Measurements from ENCODE around the gene VPS37C. TPM values are rescaled to one million over a fixed set of nuclear protein-coding genes. Genes with fewer than 3 reads are reported as not detected.

Gene VPS37C
- total and polyA plus RNA-seq, 3 experiments from 2014 or later: 1.3 to 10.3 (median 8.4) TPM

DNA sequence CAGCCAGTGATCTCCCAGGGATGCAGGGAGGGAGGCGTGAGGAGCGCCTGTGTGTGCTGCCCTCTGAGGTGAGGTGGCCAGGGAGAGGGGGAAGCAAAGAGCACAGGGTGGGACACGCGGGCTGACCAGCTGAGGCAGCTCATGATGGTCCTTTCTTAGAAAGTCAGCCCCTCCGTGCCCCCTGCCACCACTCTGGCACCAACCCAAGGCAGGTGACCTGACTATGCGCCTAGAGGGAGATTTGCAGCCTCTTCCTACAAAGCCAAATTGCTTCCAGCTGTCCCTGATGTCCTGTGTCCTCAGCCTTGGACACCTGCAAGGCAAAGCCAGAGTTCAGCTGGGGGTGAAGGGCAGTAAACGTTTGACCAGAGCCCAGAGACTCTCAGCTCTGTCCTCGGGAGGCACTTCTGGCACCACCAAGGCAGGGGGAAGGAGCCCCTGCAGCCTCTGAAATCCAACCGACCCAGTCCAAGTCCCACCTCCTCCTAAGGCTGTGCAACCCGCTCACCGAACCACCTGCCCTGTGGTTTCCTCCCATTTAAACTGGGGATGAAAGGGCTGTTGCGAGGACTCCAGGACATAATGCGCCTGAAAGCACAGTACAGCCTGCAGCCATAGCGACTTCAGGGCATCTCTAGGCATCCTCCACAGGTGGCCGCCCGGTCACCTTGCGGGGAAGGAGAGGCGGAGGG is 32.1 kb downstream of the VPS37C start:
- Mint-ChIP-seq H3K9me3 (no peaks in the 10 kb centered on the region), H3K27ac (peak overlapping the region in 6 of 8 donors; percentile 36 to 87 (median 68)), H3K4me1 (peaks cover 6 to 27% (median 11%) of the 10 kb centered on the region in 3 donors), H3K36me3 (peaks cover 0 to 52% (median 11%) of the 10 kb centered on the region in 3 donors), H3K27me3 (no peaks in the 10 kb centered on the region), H3K4me3 (peak overlapping the region in 1 of 7 donors; percentile 51)
- ChIA-PET CTCF (interaction anchor here (0.8 to 2.5 kb wide), 29 partner anchors 9 to 298 kb away, joined by 3 to 18 read pairs (median 4); no protein-coding TSS in a partner anchor), POLR2A (interaction anchor here (0.6 to 1.8 kb wide), 6 partner anchors 18 to 162 kb away, joined by 3 to 12 read pairs (median 4); no protein-coding TSS in a partner anchor)
- Histone ChIP-seq H3K27ac (ENCODE audit: low read depth, low read length) (no peak overlapping the region), H3K4me3 (ENCODE audit: low read length) (no peak overlapping the region), H3K4me1 (ENCODE audit: insufficient read depth, low read length) (peaks cover 19% of the 10 kb centered on the region), H3K9me3 (ENCODE audit: low read length) (no peaks in the 10 kb centered on the region), H3K27me3 (ENCODE audit: insufficient read depth, low read length, poor library complexity, severe bottlenecking) (no peaks in the 10 kb centered on the region), H3K36me3 (ENCODE audit: insufficient read depth, low read length) (peaks cover 29% of the 10 kb centered on the region)
- DNase-seq: no peak

DNA sequence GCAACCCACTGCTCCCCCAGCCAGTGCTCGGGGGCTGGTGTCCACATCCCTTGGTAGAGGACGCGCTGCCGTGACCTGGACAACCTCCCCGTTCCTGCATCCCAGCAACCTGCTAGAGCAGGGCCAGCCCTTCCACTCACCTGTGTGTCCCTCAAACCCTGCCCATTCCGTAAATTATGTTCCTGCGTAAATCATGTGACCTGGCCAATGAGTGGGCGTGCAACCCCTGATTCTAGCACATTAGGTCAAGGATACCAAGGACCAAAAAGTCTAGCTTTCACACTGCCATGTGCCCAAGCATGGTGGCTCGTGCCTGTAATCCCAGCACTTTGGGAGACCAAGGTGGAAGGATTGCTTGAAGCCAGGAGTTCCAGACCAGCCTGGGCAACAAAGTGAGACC is 33.2 kb downstream of the VPS37C start:
- Mint-ChIP-seq H3K36me3 (peaks cover 0 to 58% (median 13%) of the 10 kb centered on the region in 3 donors), H3K9me3 (no peaks in the 10 kb centered on the region), H3K27me3 (no peaks in the 10 kb centered on the region), H3K27ac (peak overlapping the region in 5 of 8 donors; percentile 1 to 63 (median 36)), H3K4me3 (no peak overlapping the region), H3K4me1 (peaks cover 11 to 38% (median 11%) of the 10 kb centered on the region in 3 donors)
- Histone ChIP-seq H3K4me1 (ENCODE audit: insufficient read depth, low read length) (peaks cover 19% of the 10 kb centered on the region), H3K4me3 (ENCODE audit: low read length) (no peak overlapping the region), H3K36me3 (ENCODE audit: insufficient read depth, low read length) (peaks cover 38% of the 10 kb centered on the region), H3K9me3 (ENCODE audit: low read length) (no peaks in the 10 kb centered on the region), H3K27me3 (ENCODE audit: insufficient read depth, low read length, poor library complexity, severe bottlenecking) (no peaks in the 10 kb centered on the region), H3K27ac (ENCODE audit: low read depth, low read length) (no peak overlapping the region)
- ChIA-PET POLR2A (interaction anchor here (0.7 to 1.4 kb wide), 2 partner anchors 17 to 38 kb away, joined by 4 read pairs; no protein-coding TSS in a partner anchor), CTCF (interaction anchor here (0.7 to 2.2 kb wide), 12 partner anchors 8 to 213 kb away, joined by 3 to 18 read pairs (median 6); no protein-coding TSS in a partner anchor)
- no peak for DNase-seq

- H3K4me1 ChIP-seq (ENCODE audit: insufficient read depth, low read length): peaks cover 23% of the 10 kb centered on the region
- no peak overlapping the region for H3K4me3 ChIP-seq (ENCODE audit: low read length)
- peaks cover 42% of the 10 kb centered on the region for H3K36me3 ChIP-seq (ENCODE audit: insufficient read depth, low read length)
- ChIA-PET POLR2A (interaction anchor here (0.9 kb wide), 1 partner anchor 83 kb away, joined by 3 read pairs; no protein-coding TSS in a partner anchor), CTCF (interaction anchor here (0.8 to 1.5 kb wide), 2 partner anchors 14 to 161 kb away, joined by 3 to 4 read pairs; no protein-coding TSS in a partner anchor)
- H3K9me3 ChIP-seq (ENCODE audit: low read length): no peaks in the 10 kb centered on the region
- Mint-ChIP-seq H3K27me3 (no peaks in the 10 kb centered on the region), H3K4me1 (peaks cover 13 to 53% (median 22%) of the 10 kb centered on the region in 3 donors), H3K9me3 (no peaks in the 10 kb centered on the region), H3K4me3 (no peak overlapping the region), H3K36me3 (peaks cover 5 to 68% (median 20%) of the 10 kb centered on the region in 3 donors), H3K27ac (peak overlapping the region in 3 of 8 donors; percentile 17 to 68 (median 66))
- H3K27ac ChIP-seq (ENCODE audit: low read depth, low read length): no peak overlapping the region
- peak in 1 of 5 donors; percentile 40 for DNase-seq
- H3K27me3 ChIP-seq (ENCODE audit: insufficient read depth, low read length, poor library complexity, severe bottlenecking): no peaks in the 10 kb centered on the region
Observed at GRCh38 chr11:61126256-61126655, 35.0 kb downstream of the VPS37C start.

- Histone ChIP-seq H3K4me3 (ENCODE audit: low read length) (no peak overlapping the region), H3K36me3 (ENCODE audit: insufficient read depth, low read length) (peaks cover 46% of the 10 kb centered on the region), H3K27ac (ENCODE audit: low read depth, low read length) (no peak overlapping the region), H3K27me3 (ENCODE audit: insufficient read depth, low read length, poor library complexity, severe bottlenecking) (no peaks in the 10 kb centered on the region), H3K4me1 (ENCODE audit: insufficient read depth, low read length) (peaks cover 30% of the 10 kb centered on the region), H3K9me3 (ENCODE audit: low read length) (no peaks in the 10 kb centered on the region)
- POLR2A ChIA-PET: no interaction called here
- CTCF ChIA-PET: interaction anchor here (1.0 to 1.5 kb wide), 2 partner anchors 14 to 160 kb away, joined by 3 to 4 read pairs; no protein-coding TSS in a partner anchor
- Mint-ChIP-seq H3K27me3 (no peaks in the 10 kb centered on the region), H3K4me3 (no peak overlapping the region), H3K4me1 (peaks cover 21 to 60% (median 31%) of the 10 kb centered on the region in 3 donors), H3K9me3 (no peaks in the 10 kb centered on the region), H3K27ac (peak overlapping the region in 1 of 8 donors; percentile 37), H3K36me3 (peaks cover 5 to 76% (median 23%) of the 10 kb centered on the region in 3 donors)
- DNase-seq: no peak
Observed at GRCh38 chr11:61125310-61125684, 35.9 kb downstream of the VPS37C start.

GRCh38 chr11:61124574-61125309 is 36.5 kb downstream of the VPS37C start:
- Histone ChIP-seq H3K27me3 (ENCODE audit: insufficient read depth, low read length, poor library complexity, severe bottlenecking) (no peaks in the 10 kb centered on the region), H3K9me3 (ENCODE audit: low read length) (no peaks in the 10 kb centered on the region), H3K36me3 (ENCODE audit: insufficient read depth, low read length) (peaks cover 51% of the 10 kb centered on the region), H3K4me3 (ENCODE audit: low read length) (no peak overlapping the region), H3K27ac (ENCODE audit: low read depth, low read length) (no peak overlapping the region), H3K4me1 (ENCODE audit: insufficient read depth, low read length) (peaks cover 30% of the 10 kb centered on the region)
- Mint-ChIP-seq H3K4me1 (peaks cover 23 to 60% (median 31%) of the 10 kb centered on the region in 3 donors), H3K27ac (peak overlapping the region in 5 of 8 donors; percentile 14 to 81 (median 53)), H3K27me3 (no peaks in the 10 kb centered on the region), H3K9me3 (no peaks in the 10 kb centered on the region), H3K4me3 (no peak overlapping the region), H3K36me3 (peaks cover 5 to 82% (median 24%) of the 10 kb centered on the region in 3 donors)
- peak in 1 of 5 donors; percentile 43 for DNase-seq
- ChIA-PET POLR2A (no interaction called here), CTCF (interaction anchor here (1.0 kb wide), 1 partner anchor 13 kb away, joined by 3 read pairs; no protein-coding TSS in a partner anchor)

GRCh38 chr11:61123775-61124571 is 37.3 kb downstream of the VPS37C start:
- no peak overlapping the region for H3K27ac ChIP-seq (ENCODE audit: low read depth, low read length)
- H3K9me3 Mint-ChIP-seq: no peaks in the 10 kb centered on the region
- POLR2A ChIA-PET: no interaction called here
- CTCF ChIA-PET: no interaction called here
- peaks cover 30% of the 10 kb centered on the region for H3K4me1 ChIP-seq (ENCODE audit: insufficient read depth, low read length)
- peaks cover 59% of the 10 kb centered on the region for H3K36me3 ChIP-seq (ENCODE audit: insufficient read depth, low read length)
- H3K9me3 ChIP-seq (ENCODE audit: low read length): no peaks in the 10 kb centered on the region
- no peaks in the 10 kb centered on the region for H3K27me3 ChIP-seq (ENCODE audit: insufficient read depth, low read length, poor library complexity, severe bottlenecking)
- peak in 1 of 5 donors; percentile 57 for DNase-seq
- H3K36me3 Mint-ChIP-seq: peaks cover 5 to 90% (median 24%) of the 10 kb centered on the region in 3 donors
- peaks cover 28 to 60% (median 33%) of the 10 kb centered on the region in 3 donors for H3K4me1 Mint-ChIP-seq
- no peak overlapping the region for H3K4me3 ChIP-seq (ENCODE audit: low read length)
- no peak overlapping the region for H3K4me3 Mint-ChIP-seq
- no peaks in the 10 kb centered on the region for H3K27me3 Mint-ChIP-seq
- peak overlapping the region; percentile 14 to 83 (median 63) for H3K27ac Mint-ChIP-seq

- H3K27me3 Mint-ChIP-seq: no peaks in the 10 kb centered on the region
- peak overlapping the region; percentile 6 to 98 (median 59) for H3K27ac Mint-ChIP-seq
Observed at GRCh38 chr11:61122761-61123160, 38.5 kb downstream of the VPS37C start.

More at GRCh38 chr11:61122761-61123160, 38.5 kb downstream of the VPS37C start:
- Mint-ChIP-seq H3K9me3 (no peaks in the 10 kb centered on the region), H3K36me3 (peaks cover 5 to 95% (median 26%) of the 10 kb centered on the region in 3 donors), H3K4me1 (peaks cover 32 to 62% (median 38%) of the 10 kb centered on the region in 3 donors), H3K4me3 (no peak overlapping the region)
- Histone ChIP-seq H3K27me3 (ENCODE audit: insufficient read depth, low read length, poor library complexity, severe bottlenecking) (no peaks in the 10 kb centered on the region), H3K9me3 (ENCODE audit: low read length) (no peaks in the 10 kb centered on the region), H3K36me3 (ENCODE audit: insufficient read depth, low read length) (peaks cover 66% of the 10 kb centered on the region), H3K4me1 (ENCODE audit: insufficient read depth, low read length) (peaks cover 39% of the 10 kb centered on the region), H3K4me3 (ENCODE audit: low read length) (no peak overlapping the region), H3K27ac (ENCODE audit: low read depth, low read length) (no peak overlapping the region)
- ChIA-PET CTCF (interaction anchor here (1.4 kb wide), 1 partner anchor 9 kb away, joined by 3 read pairs; no protein-coding TSS in a partner anchor), POLR2A (interaction anchor here (1.3 kb wide), 1 partner anchor 81 kb away, joined by 3 read pairs; no protein-coding TSS in a partner anchor)
- DNase-seq: no peak
